ENCODE measurements around the gene GRIK5.
"Not testable (repeated sequence)": the region's sequence is repeated elsewhere in the genome, so short reads cannot be mapped to it uniquely, and the experiment has no call there.

Gene GRIK5

GRCh38 chr19:42045575-42045974 is 24.4 kb downstream of the GRIK5 start:
- DNase-seq, result no peak

- DNase-seq, result no peak
Observed at GRCh38 chr19:42042455-42043170, 27.4 kb downstream of the GRIK5 start.

- DNase-seq, result not testable (repeated sequence)
Observed at GRCh38 chr19:42040491-42040890, 29.5 kb downstream of the GRIK5 start.

- no peak for DNase-seq
Observed at GRCh38 chr19:42040031-42040430, 30.0 kb downstream of the GRIK5 start.

GRCh38 chr19:42038666-42039065 is 31.3 kb downstream of the GRIK5 start:
- no peak for DNase-seq

GRCh38 chr19:42037649-42038048 is 32.4 kb downstream of the GRIK5 start:
- DNase-seq, result no peak

GRCh38 chr19:42034640-42035391 is 35.2 kb downstream of the GRIK5 start:
- DNase-seq, result peak; percentile 49 to 56

- no peak for DNase-seq
Observed at GRCh38 chr19:42033413-42033812, 36.6 kb downstream of the GRIK5 start.

- no peak for DNase-seq
Observed at GRCh38 chr19:42032431-42032830, 37.6 kb downstream of the GRIK5 start.

- no peak for DNase-seq
Observed at GRCh38 chr19:42030645-42031440, 39.2 kb downstream of the GRIK5 start.

GRCh38 chr19:42028304-42029216 is 41.4 kb downstream of the GRIK5 start:
- peak in 1 of 2 experiments; percentile 23 for DNase-seq

- DNase-seq, result no peak
Observed at GRCh38 chr19:42024622-42025111, 45.3 kb downstream of the GRIK5 start.

GRCh38 chr19:42023943-42024260 is 46.1 kb downstream of the GRIK5 start:
- DNase-seq, result no peak

GRCh38 chr19:42023121-42023942 is 46.7 kb downstream of the GRIK5 start:
- DNase-seq, result peak in 1 of 2 experiments; percentile 11

GRCh38 chr19:42022616-42023015 is 47.4 kb downstream of the GRIK5 start:
- DNase-seq, result no peak

GRCh38 chr19:42021185-42021584 is 48.8 kb downstream of the GRIK5 start:
- DNase-seq, result no peak

- DNase-seq, result no peak
Observed at GRCh38 chr19:42018503-42019193, 51.4 kb downstream of the GRIK5 start.

- DNase-seq, result no peak
Observed at GRCh38 chr19:42017040-42017439, 53.0 kb downstream of the GRIK5 start.

- not testable (repeated sequence) for DNase-seq
Observed at GRCh38 chr19:42012747-42013146, 57.3 kb downstream of the GRIK5 start.

- no peak for DNase-seq
Observed at GRCh38 chr19:42010245-42011126, 59.5 kb downstream of the GRIK5 start.
